IMR-90 (cell line): ENCODE data around the gene NFIA.

Experiments used
- BHLHE40 ChIP-seq: fragments of 150-350 bp; IDR thresholded peaks from 2 replicates; pipeline ENCODE4 v1.6.1; 2016; ENCODE audit warnings: mild to moderate bottlenecking, low read depth, low read length
- CEBPB ChIP-seq: IDR thresholded peaks from 2 replicates; pipeline ENCODE4 v1.6.1; 2012; ENCODE audit warnings: low read depth, low read length, improper control_type of control experiment
- MAFK ChIP-seq: IDR thresholded peaks from 2 replicates; pipeline ENCODE4 v1.6.1; 2012; ENCODE audit warnings: low read depth, low read length, improper control_type of control experiment
- MXI1 ChIP-seq: IDR thresholded peaks from 2 replicates; pipeline ENCODE4 v1.6.1; 2012; ENCODE audit warnings: low read depth, mild to moderate bottlenecking, low read length, moderate library complexity, borderline replicate concordance
- POLR2A ChIP-seq: IDR thresholded peaks from 2 replicates; pipeline ENCODE4 v1.6.1; 2012; ENCODE audit warnings: mild to moderate bottlenecking, low read depth, low read length
- RAD21 ChIP-seq: IDR thresholded peaks from 2 replicates; pipeline ENCODE4 v1.6.1; 2012; ENCODE audit warnings: low read length, improper control_type of control experiment
- RCOR1 ChIP-seq: IDR thresholded peaks from 2 replicates; pipeline ENCODE4 v1.6.1; 2012; ENCODE audit warnings: mild to moderate bottlenecking, low read length, improper control_type of control experiment; ENCODE audit not compliant: insufficient replicate concordance
- RFX5 ChIP-seq: IDR thresholded peaks from 2 replicates; pipeline ENCODE4 v1.8.0; 2012; ENCODE audit warnings: low read depth, mild to moderate bottlenecking, low read length, moderate library complexity
- SMC3 ChIP-seq: fragments of 150-350 bp; IDR thresholded peaks from 2 replicates; pipeline ENCODE4 v1.6.1; 2016; ENCODE audit warnings: low read depth, mild to moderate bottlenecking, antibody characterized with exemption, low read length, moderate library complexity
- TF ChIP-seq, protein P1 (sequence below): conservative IDR thresholded peaks from 2 replicates; pipeline ENCODE4 v1.5.1; 2012; ENCODE audit warnings: mild to moderate bottlenecking, low read depth, low read length, improper control_type of control experiment

DNA sequence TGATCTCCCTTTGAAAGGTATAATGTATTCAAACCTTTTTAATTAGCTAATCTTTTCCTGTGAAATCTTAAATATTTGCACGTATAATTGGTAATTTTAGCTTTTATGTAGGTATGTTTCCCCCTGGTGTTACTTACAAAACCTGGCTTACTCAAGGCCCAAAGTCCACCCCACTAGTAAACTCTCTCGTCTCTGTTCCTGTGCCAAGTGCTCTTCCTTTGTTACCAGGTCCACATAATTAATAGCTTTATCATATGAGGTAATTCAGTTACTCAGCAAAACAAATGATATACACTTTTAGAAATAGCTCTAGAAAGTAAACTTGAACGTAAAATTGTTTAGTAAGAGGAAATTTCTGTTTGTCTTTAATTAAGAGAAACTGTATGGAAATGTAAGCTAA, 36.7 kb downstream of the NFIA start:
- TF ChIP-seq MAFK = no peak
- no peak for TF ChIP-seq RAD21
- TF ChIP-seq, protein P1, sequence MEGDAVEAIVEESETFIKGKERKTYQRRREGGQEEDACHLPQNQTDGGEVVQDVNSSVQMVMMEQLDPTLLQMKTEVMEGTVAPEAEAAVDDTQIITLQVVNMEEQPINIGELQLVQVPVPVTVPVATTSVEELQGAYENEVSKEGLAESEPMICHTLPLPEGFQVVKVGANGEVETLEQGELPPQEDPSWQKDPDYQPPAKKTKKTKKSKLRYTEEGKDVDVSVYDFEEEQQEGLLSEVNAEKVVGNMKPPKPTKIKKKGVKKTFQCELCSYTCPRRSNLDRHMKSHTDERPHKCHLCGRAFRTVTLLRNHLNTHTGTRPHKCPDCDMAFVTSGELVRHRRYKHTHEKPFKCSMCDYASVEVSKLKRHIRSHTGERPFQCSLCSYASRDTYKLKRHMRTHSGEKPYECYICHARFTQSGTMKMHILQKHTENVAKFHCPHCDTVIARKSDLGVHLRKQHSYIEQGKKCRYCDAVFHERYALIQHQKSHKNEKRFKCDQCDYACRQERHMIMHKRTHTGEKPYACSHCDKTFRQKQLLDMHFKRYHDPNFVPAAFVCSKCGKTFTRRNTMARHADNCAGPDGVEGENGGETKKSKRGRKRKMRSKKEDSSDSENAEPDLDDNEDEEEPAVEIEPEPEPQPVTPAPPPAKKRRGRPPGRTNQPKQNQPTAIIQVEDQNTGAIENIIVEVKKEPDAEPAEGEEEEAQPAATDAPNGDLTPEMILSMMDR = no peak
- TF ChIP-seq POLR2A = no peak
- no peak for TF ChIP-seq SMC3
- no peak for TF ChIP-seq MXI1
- TF ChIP-seq BHLHE40 = no peak
- TF ChIP-seq RFX5 = no peak
- no peak for TF ChIP-seq CEBPB
- TF ChIP-seq RCOR1 = no peak
